Neural cell (in vitro differentiated cells): ENCODE data around the gene SLC39A7.

Experiments used
- RAD21 ChIP-seq: fragments of 450-650 bp; conservative IDR thresholded peaks from 2 replicates; pipeline ENCODE4 v1.6.1; 2014; ENCODE audit warnings: antibody characterized with exemption, mild to moderate bottlenecking, moderate library complexity
- TF ChIP-seq, protein P1 (sequence below): fragments of 450-650 bp; IDR thresholded peaks from 2 replicates; pipeline ENCODE4 v1.5.1; 2014; ENCODE audit warnings: antibody characterized with exemption, mild to moderate bottlenecking, moderate library complexity; ENCODE audit not compliant: poor library complexity, severe bottlenecking
- TF ChIP-seq, protein P2 (sequence below): IDR thresholded peaks from 2 replicates; pipeline ENCODE4 v1.6.1; 2012; ENCODE audit warnings: borderline replicate concordance

DNA sequence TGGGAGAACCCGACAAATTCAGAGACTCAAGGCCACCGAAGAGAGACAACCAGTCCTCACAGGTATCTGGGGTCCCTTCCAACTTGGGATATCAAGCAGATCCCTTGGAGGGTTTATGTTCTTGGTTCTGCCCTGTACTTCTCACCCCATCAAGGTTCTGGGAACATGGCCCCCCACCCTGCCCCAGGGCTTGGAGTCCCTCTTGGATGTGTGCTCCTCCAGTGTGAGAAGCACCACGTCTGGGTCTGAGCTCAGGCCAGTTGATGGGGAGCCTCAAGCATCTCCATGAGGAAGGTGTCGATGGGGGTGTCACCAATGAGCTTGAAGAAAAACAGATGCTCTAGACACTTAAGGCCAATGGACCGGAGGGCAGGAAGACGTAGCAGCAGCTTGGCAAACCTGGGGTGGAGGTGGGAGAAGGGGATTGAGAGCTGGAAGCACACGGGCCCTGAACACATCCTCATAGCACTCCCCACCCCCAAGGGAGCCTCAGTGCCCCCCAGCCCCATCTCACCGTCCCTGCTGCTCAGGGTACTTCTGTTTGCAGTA is 6.2 kb upstream of the SLC39A7 start:
- TF ChIP-seq, protein P1, sequence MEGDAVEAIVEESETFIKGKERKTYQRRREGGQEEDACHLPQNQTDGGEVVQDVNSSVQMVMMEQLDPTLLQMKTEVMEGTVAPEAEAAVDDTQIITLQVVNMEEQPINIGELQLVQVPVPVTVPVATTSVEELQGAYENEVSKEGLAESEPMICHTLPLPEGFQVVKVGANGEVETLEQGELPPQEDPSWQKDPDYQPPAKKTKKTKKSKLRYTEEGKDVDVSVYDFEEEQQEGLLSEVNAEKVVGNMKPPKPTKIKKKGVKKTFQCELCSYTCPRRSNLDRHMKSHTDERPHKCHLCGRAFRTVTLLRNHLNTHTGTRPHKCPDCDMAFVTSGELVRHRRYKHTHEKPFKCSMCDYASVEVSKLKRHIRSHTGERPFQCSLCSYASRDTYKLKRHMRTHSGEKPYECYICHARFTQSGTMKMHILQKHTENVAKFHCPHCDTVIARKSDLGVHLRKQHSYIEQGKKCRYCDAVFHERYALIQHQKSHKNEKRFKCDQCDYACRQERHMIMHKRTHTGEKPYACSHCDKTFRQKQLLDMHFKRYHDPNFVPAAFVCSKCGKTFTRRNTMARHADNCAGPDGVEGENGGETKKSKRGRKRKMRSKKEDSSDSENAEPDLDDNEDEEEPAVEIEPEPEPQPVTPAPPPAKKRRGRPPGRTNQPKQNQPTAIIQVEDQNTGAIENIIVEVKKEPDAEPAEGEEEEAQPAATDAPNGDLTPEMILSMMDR, result no peak
- TF ChIP-seq, protein P2, sequence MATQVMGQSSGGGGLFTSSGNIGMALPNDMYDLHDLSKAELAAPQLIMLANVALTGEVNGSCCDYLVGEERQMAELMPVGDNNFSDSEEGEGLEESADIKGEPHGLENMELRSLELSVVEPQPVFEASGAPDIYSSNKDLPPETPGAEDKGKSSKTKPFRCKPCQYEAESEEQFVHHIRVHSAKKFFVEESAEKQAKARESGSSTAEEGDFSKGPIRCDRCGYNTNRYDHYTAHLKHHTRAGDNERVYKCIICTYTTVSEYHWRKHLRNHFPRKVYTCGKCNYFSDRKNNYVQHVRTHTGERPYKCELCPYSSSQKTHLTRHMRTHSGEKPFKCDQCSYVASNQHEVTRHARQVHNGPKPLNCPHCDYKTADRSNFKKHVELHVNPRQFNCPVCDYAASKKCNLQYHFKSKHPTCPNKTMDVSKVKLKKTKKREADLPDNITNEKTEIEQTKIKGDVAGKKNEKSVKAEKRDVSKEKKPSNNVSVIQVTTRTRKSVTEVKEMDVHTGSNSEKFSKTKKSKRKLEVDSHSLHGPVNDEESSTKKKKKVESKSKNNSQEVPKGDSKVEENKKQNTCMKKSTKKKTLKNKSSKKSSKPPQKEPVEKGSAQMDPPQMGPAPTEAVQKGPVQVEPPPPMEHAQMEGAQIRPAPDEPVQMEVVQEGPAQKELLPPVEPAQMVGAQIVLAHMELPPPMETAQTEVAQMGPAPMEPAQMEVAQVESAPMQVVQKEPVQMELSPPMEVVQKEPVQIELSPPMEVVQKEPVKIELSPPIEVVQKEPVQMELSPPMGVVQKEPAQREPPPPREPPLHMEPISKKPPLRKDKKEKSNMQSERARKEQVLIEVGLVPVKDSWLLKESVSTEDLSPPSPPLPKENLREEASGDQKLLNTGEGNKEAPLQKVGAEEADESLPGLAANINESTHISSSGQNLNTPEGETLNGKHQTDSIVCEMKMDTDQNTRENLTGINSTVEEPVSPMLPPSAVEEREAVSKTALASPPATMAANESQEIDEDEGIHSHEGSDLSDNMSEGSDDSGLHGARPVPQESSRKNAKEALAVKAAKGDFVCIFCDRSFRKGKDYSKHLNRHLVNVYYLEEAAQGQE, result no peak
- no peak for TF ChIP-seq RAD21
